ENCODE measurements around the gene ADGRG4.

DNA sequence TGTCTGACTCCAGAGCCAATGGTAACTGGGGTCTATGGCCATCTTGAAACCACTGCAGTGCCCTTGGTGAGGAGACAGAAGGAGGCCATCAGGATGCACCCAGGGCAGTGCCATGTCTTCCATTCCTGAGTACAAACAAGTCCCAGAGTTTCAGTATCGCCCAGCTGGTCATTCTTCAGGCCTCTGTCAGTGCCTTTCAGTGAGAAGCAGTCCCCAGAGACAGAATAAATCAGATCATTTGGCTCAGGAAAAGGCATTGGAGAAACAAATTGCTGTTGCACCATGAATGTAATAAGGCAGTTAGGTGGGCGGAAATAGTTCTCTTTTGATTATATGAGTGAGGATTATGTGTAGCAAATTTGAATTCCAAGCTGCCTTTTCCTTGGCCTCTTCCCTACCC lies 21.3 kb downstream of the ADGRG4 start:
- TF ChIP-seq ZNF274 (IDR thresholded peaks at IDR 0.05; ENCODE audit: low read depth, low read length) (no peak), SUZ12 (IDR thresholded peaks at IDR 0.05; ENCODE audit: extremely low read depth, insufficient read depth, insufficient read length) (no peak)
